GM20431 (cell line): ENCODE results near the gene CAMTA1.

Experiments used
- in situ Hi-C: fragments of 300-500 bp; cut with MseI, MboI; formaldehyde crosslinking; loops from one replicate; pipeline ENCODE4 v1.15.0; 2020; ENCODE audit warnings: low sequenced_read_pairs; ENCODE audit not compliant: unreplicated experiment

CAMTA1 gene

DNA sequence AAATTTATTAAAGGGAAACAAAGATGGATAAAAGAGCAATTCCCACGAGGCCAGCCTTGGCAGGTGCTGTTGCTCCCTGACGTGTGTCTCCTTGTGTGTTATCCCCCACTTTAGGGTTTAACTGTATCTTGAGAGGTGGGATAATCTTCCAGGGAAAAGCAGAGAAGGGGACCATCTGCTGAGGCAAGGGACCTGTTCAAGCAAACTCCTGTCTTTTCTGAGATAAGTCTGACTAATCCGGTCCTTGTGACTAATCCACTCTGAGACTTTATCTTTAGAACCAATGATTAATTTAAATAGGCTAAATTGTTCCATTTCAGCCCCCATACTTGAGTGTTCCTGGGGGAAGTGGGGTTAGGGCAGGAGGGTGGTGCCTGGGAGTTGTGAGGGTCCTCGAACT lies 163.6 kb downstream of the CAMTA1 start:
- in situ Hi-C loops: no loop called here

- in situ Hi-C loops: no loop called here
These were observed 164.9 kb downstream of the CAMTA1 start for GRCh38 chr1:6950001-6950765.

GRCh38 chr1:6951536-6951935 lies 166.3 kb downstream of the CAMTA1 start:
- in situ Hi-C loops: no loop called here

DNA sequence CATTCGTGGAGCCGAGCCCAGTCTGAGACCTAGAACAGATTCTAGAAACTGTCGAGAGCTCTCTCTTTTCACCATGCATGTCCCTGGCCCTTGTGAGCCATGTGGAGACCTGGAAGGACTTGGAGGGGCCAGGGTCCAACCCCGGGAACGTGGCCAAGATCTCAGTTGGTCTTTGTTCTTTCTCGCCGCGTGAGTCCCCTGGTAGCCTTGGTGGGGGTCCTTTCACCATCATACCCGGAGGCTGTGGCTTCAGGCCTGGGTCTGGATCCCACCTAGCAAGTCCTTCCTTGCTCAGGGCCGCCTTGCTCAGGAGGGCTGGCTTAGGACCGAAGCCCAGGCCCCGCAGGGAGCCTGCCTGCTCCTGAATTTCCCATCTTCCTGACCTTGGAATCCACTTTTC lies 168.0 kb downstream of the CAMTA1 start:
- in situ Hi-C loops: no loop called here

DNA sequence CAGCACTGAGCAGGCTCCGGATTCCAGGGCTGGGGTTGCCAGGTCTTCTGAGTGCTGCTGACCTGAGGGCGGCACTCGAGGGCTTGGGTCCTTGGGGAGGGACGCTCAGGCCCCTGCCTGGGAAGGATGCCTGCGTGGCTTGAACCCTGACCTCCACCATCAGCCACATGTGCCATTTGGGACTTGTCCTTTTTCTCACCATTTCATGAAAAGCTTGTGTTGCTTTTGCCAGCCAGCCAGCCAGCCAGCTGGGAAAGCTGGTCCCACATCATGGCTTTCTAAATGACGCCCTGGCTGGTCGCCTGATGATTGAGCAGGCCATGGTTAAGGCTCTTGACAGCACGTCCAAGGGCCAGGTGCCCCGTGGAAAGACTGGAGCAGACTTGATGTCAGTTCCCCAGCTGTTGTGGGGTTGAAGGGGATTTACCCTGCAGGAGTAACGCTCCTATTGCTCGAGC lies 168.7 kb downstream of the CAMTA1 start:
- in situ Hi-C loops: no loop called here

GRCh38 chr1:6954591-6954990 lies 169.3 kb downstream of the CAMTA1 start:
- in situ Hi-C loops: no loop called here

DNA sequence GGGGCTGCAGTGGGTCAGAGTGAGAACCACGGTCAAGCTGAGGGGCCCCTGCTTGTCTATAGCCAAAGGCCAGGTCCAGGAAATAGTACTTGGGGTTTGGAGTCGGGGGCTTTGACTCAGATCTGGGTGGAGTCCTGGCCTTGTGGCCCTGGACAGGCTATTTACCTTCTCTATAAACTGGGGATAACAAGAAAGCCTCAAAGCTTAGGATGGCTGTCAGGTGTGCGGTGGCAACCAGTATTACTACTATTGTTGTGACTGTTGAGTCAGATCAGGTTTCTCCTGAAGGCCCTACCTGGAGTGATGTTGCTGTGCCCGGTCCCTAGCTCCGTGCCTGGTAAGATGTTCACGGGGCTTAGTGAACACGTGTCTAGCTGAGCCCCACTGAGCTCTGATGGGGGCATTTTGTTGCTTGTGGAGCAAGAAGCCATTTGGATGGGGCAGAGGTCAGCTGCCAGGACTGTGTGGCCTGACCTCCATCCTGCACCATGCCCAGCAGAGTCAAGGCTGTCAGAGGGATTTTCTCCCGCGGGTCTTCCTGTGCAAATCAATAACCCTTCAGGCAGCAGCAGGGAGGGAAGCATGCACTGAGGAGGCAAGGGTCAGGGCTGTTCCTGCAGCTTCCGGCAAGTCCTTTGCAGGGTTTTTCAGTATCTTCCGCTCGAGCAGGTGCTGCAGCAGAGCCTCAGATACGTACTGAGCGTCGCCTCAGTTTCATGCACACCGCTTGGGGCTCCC lies 170.3 kb downstream of the CAMTA1 start:
- in situ Hi-C loops: no loop called here

DNA sequence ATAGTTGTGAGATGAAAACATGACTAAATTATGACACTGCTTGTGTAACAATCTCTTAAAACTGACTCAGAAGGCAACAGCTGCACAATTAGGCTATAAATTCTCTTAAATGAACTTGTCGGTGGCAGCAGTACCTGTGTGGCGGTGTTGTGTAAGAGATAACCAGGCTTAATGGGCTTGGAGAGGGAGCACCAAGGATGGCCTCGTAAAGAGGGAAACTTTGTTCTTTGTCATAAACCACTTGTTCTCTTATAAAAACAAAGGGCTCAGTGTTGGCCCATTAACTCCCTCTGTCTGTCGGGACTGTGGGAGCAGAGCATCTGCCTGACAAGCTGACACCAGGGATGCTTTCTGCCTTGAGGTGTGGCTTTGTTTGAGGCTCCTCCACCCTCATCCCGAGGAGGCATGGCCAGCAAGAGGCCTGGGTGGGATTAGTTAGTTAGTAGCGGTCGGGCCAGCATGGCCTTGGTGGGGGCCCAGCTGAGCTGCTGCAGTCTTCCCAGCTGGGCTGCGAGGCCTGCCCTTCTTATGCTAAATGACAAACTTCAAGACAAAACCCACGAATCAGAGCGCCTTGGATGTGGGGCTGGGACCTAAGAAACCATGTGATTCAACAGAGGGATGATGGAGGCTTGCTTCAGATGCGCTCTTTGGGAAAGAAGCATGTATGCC lies 171.4 kb downstream of the CAMTA1 start:
- in situ Hi-C loops: no loop called here

GRCh38 chr1:6957341-6957740 lies 172.1 kb downstream of the CAMTA1 start:
- in situ Hi-C loops: no loop called here

GRCh38 chr1:6958407-6959030 lies 173.3 kb downstream of the CAMTA1 start:
- in situ Hi-C loops: no loop called here

DNA sequence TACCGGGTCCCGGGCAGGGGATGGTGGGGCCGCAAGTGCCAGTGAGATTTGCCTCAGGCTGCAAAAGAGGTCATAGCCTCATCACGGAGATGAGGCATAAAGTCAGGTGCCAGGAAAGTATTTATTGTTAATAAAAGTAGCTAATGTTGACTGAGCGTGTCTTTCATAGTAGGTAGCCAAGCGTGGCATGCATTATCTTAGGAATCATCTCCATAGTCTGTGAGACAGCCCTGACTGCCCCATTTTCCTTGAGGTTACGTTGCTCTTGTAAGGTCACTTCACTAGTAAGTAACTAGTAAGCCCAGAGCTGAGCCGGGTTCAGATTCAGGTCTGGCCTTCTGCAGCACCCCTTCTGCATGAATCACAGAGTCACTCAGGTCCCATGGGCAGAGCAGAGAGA lies 174.2 kb downstream of the CAMTA1 start:
- in situ Hi-C loops: no loop called here

- in situ Hi-C loops: no loop called here
These were observed 175.1 kb downstream of the CAMTA1 start for GRCh38 chr1:6960291-6960811.

GRCh38 chr1:6960860-6961259 lies 175.6 kb downstream of the CAMTA1 start:
- in situ Hi-C loops: no loop called here

GRCh38 chr1:6961289-6961688 lies 176.0 kb downstream of the CAMTA1 start:
- in situ Hi-C loops: no loop called here

DNA sequence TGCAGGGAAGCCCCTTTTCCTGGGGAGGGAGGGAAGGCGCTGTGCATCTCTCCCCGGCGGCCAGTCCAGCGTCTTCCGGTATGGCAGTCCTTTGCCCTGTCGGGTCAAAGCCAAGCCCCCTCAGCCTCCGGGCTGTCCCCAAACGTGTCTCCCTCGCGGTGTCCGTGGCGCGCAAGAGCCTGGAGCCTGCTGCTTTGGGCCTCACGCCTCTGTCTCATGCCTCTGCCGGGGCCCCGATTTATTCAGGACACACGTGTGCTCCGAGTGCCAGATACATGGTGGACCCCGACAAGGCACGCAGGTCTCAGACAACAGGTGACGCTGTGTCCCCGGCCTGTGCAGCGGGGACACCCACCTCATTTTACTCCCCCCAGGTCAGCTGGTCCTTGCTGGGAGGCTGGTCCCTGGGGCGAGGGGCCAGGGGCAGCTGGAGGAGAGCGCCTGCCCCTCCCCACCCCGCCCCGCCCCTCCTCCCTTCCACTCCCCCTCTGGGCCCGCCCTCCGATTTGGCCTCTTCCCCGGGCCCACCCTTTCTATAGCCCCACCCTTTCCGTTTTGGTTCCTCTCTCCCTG lies 176.7 kb downstream of the CAMTA1 start:
- in situ Hi-C loops: no loop called here

DNA sequence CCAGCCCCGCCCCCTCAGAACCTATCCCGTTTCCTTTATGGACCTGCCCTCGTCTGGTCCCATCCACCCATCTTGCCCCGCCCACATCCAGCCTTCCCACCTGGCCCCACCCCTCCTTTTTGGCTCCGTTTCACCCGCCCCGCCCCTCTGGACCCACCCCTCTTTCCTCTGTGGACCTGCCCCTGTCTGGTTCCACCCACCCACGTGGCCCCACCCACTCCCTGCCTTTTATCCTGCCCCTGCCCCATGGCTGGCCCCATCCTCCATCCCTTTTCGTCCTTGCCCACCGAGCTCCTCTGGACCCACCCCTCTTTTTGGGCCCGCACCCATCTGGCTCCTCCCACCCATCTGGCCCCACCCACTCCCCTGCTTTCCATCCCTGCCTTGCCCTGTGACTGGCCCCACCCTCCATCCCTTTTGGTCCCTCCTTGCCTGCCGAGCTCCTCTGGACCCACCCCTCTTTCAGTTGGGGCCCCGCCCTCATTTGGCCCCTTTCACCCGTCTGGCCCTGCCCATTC lies 177.3 kb downstream of the CAMTA1 start:
- in situ Hi-C loops: no loop called here

GRCh38 chr1:6962996-6963911 lies 178.0 kb downstream of the CAMTA1 start:
- in situ Hi-C loops: no loop called here

DNA sequence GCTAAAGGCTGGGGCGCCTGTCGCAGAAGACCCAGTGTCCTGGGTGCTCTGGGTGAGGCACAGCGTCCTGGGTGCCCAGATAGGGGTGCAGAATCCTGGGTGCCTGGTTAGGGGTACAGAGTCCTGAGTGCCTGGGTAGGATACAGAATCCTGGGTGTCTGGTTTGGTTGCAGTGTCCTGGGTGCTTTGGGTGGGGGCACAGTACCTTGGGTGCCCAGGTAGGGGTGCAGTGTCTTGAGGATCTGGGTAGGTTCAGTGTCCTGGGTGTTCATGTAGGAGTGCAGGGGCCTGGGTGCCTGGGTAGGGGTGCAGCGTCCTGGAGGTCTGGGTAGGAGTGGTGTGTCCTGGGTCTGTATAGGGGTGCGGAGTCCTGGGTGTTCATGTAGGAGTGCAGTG lies 178.7 kb downstream of the CAMTA1 start:
- in situ Hi-C loops: no loop called here
